A673 (cell line): ENCODE measurements around the gene RPS2.

Source experiments
- CTCF ChIP-seq: fragments of 300-800, 200-600 bp; sonication (generic); conservative IDR thresholded peaks from 2 replicates; pipeline ENCODE4 v1.5.1; 2017; ENCODE audit warnings: low read depth, mild to moderate bottlenecking, antibody characterized with exemption, low read length, moderate library complexity, mixed read lengths
- EZH2 ChIP-seq: fragments of 200-600 bp; sonication (generic); IDR thresholded peaks from 2 replicates; pipeline ENCODE4 v1.6.1; 2017; ENCODE audit warnings: borderline replicate concordance, low read depth, mild to moderate bottlenecking, mixed read lengths, antibody characterized with exemption, low read length; ENCODE audit not compliant: poor library complexity, severe bottlenecking

GRCh38 chr16:1980030-1980769 lies 15.6 kb upstream of the RPS2 start:
- TF ChIP-seq CTCF: no peak
- no peak for TF ChIP-seq EZH2
